ENCODE measurements around the gene U2AF2.

The U2AF2 gene

DNA sequence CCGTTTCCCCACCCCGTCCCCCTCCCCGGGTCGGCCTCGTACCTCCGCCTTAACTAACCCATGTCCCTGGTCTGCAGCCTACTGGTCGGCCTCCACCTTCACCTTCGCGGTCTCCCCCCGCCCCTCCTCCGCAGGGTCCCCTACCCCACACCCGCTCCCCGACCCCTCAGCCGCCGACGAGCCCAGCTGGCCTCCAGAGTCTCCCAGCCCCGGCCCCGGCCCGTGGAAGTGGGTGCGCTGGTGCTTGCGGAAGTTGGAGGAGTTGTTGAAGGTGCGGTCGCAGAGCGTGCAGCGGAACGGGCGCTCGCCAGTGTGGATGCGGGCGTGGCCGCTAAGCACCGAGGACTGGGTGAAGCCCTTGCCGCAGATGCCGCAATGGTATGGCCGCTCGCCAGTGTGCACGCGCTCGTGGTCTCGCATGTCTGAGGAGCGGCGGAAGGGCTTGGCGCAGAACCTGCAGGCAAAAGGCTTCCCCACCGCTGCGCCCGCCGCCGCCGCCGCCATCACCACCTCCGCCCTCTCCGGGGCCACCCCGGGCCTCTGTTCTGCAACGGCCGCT is 33.1 kb upstream of the U2AF2 start:
- no peak for DNase-seq (ENCODE audit: low read depth)

DNA sequence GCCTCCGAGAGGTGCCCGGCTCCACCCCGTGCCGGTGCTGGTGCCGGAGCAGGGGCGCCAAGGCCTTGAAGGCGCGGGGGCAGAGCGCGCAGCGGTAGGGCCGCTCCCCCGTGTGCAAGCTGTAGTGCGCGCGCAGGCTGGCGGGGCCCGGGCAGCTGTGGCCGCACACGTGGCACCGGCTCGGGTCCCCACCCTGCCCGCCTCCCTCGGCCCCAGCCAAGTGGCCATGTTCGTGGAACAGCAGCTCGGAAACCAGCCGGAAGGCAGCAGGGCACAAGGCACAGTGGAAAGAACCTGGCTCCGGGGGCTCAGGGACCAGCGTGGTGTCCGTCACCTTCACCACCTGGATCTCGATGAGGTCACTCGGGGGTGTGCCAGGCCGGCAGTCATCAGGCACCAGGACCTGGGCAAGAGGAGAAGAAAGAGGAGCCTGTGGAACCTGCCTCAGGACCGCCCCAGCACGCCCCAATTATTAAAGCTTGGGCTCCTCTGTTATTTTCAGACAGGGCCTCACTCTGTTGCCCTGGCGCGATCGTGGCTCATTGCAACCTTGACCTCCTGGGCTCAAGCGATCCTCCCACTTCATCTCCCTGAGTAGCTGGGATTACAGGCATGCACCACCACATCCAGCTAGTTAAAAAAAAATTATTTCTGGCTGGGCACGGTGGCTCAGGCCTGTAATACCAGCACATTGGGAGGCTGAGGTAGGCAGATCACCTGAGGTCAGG is 32.4 kb upstream of the U2AF2 start:
- DNase-seq (ENCODE audit: low read depth), result no peak

DNA sequence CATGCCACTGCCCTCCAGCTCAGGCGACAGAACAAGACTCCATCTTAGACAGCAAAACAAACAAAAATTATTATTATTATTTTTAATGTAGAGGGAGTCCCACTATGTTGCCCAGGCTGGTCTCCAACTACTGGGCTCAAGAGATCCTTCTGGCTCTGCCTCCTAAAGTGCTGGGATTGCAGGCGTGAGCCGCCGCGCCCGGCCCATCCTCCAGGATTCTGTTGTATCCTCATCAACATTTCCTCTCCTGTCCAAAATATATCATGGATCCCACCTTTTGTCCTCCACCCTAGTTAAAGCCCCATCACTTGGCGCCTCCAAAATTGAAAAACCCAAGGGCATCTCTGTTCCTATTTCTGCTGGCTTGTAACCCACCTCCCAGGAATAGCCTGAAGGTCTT is 31.7 kb upstream of the U2AF2 start:
- DNase-seq (ENCODE audit: low read depth), result no peak

DNA sequence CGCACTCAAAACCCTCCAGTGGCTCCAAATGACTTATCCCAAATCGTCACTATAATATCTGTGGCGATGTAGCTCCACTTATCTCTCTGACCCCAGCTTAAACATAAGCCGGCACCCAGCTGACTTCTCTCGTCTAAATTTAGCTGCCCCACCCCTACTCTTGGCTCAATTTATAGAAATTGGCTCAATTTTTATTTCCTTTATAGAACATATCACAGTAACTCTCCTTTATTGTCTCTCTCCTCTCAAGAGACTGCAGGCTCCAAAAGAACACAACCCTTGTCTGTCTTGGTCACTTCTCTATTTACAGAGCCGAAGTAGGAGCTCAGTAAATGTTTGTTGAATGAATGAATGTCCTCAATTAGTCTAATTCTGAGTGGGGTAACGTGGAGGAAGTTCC is 31.3 kb upstream of the U2AF2 start:
- DNase-seq (ENCODE audit: low read depth), result no peak

DNA sequence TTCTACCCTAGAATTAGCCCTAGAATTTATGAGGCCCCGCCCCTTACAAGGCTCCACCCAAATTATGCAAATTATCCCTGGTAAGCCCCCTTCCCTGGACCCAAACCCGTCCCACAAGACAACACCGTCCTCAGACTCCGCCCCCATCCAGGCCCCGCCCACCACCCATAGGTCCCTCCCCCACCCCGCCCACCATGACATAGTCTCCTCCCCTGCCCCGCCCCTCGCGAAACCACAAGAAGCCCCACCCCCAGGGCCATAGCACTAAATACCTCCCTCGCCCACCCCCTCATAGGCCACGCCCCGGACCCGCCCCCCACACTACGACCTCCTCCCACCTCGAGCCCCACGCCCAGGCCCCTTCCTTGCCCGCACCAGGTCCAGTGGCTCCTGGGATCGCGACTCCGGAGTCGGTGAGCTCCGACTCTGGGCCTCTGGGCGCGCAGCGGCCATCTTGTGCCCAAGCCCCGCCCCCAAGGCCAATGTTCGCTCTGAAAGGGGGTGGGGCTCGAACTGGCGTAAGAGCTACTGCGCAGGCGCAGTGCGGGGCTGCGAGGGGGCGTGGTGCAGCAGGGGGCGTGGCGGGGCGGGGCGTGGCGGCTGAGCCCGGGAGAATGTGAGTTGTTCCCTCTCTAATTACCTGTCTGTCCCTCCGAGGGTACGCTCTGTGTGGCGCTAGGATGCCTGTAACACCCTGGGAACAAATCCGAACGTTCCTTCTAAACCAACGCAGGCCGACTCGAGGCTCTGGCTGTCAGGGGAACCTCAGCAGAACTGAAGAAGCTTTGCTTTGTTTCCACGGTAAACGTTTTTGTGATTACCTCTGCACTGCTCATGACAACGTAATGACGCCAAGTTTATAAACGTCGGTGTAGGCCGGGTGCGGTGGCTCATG is 30.5 kb upstream of the U2AF2 start, which contains the start of gene ZNF784:
TSS of gene ZNF784 (minus strand) at position 458 of the 895 bp plus-strand sequence. CDS start at position 453, 5 bp downstream.
- peak; percentile 81 for DNase-seq (ENCODE audit: low read depth)

- no peak for DNase-seq (ENCODE audit: low read depth)
These were observed 29.9 kb upstream of the U2AF2 start for GRCh38 chr19:55625004-55625326.

DNA sequence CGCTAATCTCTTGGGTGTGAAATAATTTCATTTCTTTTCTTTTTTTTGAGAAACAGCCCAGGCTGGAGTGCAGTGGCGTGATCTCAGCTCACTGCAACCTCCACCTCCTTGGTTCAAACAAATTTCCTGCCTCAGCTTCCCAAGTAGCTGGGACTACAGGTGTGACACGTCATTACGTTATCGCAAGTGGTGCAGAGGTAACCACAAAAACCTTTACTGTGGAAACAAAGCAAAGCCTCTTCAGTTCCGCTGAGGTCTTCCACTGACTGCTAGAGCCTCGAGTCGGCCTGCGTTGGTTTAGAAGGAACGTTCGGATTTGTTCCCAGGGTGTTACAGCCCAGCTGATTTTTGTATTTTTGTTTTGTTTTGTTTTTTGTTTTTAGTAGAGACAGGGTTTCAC is 28.5 kb upstream of the U2AF2 start:
- no peak for DNase-seq (ENCODE audit: low read depth)

DNA sequence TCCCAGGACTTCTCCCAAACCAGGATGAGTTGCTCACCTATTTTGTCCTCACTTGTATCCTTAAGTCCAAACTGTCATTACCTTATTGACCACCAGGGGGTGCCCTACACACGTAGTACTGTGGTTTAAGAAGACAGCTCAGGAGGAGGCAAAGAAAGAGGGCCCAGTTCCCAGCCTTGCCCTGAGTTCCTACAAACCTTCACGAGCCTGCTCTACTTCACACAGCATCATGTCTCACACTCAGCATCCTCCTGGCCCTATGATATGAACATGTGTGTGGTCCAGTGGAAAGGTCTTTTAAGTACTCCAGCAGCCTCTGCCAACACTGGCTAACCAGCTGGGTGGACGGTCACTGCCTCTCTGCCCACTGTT is 22.4 kb upstream of the U2AF2 start:
- DNase-seq (ENCODE audit: low read depth), result peak; percentile 72

GRCh38 chr19:55633861-55634260 is 21.0 kb upstream of the U2AF2 start:
- DNase-seq (ENCODE audit: low read depth), result no peak

GRCh38 chr19:55635334-55635717 is 19.5 kb upstream of the U2AF2 start:
- no peak for DNase-seq (ENCODE audit: low read depth)

DNA sequence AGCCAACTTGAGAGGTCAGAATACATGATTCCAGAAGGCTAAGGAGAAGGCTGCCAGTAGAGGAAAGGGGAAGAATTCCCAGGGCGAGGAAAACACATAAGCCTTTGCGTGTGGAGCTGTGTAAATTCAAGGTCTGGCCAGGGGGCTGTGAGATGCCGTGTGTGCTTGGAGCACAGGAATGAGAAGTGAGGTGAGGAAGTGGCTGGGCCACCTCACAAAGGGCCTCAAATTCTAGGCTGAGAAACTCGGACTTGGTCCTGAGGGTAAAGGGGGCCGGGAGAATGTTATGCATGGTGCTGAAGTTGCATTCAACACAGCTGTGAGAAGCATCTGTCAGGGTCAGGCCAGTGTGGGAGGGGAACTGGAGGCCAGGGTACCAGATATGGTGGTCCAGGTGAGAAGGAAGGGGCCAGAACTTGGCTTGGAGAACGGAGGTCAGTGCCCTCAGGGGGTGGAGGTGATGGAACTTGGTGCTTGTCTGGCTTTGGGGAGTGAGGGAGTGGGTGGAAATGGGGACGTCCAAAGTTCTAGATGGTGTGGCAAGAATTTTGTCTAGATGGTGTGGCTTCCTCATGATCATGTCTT is 18.9 kb upstream of the U2AF2 start:
- no peak for DNase-seq (ENCODE audit: low read depth)

DNA sequence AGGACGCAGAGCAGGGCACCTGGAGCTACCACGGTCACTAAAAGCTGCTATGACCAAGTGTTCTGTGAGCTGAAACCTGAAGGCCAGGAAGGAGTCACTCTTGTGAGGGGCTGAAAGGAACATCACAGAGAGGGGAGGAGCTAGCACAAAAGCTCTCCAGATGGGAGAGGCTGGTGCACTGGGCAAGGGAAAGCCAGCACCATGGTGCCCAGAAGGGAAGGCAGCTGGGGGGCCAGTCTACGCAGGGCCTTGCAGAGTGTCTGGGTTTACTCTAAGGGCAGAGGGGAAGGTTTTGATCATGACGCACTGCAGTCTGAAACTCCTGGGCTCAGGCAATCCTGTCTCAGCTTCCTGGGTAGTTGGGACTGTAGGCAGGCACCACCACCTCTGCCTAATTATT is 18.1 kb upstream of the U2AF2 start:
- no peak for DNase-seq (ENCODE audit: low read depth)

DNA sequence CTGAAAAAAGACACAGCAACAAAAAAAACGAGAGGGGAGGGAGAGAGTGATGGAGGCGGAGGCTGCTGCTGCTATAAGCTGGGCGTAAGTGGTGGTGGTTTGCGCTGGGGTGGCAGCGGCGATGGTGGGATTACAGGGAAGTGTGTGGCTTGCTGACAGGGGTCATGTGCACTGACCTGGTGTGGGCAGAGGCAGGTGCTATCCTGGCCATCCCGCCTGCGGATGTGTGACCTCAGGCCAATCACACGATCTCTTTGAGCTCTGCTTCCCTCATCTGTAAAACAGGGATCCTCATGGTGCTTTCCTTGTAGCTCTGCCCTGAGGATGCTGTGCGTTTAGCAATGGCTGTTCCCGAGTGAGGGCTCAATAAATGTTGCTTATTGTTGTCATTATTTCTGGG is 17.3 kb upstream of the U2AF2 start:
- DNase-seq (ENCODE audit: low read depth), result no peak

- DNase-seq (ENCODE audit: low read depth), result peak; percentile 33
These were observed 15.9 kb upstream of the U2AF2 start for GRCh38 chr19:55638864-55639359.

DNA sequence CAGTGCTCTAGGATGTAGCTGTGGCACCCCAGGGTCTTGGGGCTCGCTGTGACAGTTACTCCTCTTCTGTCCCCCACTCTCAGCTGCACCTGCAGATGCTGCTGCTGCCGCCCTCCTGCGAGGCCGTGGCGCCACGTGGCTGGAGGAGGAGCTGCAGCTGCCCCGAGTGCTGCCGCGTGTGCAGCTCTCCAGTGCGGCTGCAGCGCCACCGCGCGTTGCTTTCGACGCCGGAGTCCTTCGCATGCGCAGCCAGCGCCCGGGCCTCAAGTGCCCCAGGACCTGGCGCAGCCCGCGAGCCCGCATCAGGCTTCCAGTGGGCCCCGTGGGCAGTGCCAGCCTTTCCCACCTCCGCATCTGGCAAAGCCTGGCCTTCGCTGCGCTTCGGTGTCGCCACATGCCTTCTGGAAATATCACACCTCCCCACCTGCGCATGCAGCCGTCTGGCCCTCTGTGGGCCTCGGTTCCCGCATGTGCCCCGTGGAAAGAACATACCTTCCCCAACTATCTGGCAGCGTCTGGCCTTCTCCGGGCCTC is 14.7 kb upstream of the U2AF2 start:
- no peak for DNase-seq (ENCODE audit: low read depth)

- DNase-seq (ENCODE audit: low read depth), result peak; percentile 39
These were observed 14.0 kb upstream of the U2AF2 start, which contains the start of gene ZNF580 for GRCh38 chr19:55640577-55641425. ZNF580 (plus strand) TSS chr19:55641002; CDS start chr19:55642509, 1,507 bp downstream.

GRCh38 chr19:55641426-55642152 is 13.2 kb upstream of the U2AF2 start:
- no peak for DNase-seq (ENCODE audit: low read depth)

- no peak for DNase-seq (ENCODE audit: low read depth)
These were observed 12.5 kb upstream of the U2AF2 start for GRCh38 chr19:55642153-55643002.

All from stimulated activated CD8-positive, alpha-beta memory T cell treated with anti-CD3 and anti-CD28 coated beads, Interleukin-7, amount 100 ng/mL, for 24 hours (primary cell).